Measurements from ENCODE around the gene LIMCH1. TPM values are rescaled to one million over a fixed set of nuclear protein-coding genes. Genes with fewer than 3 reads are reported as not detected.
"Not testable (repeated sequence)": the region's sequence is repeated elsewhere in the genome, so short reads cannot be mapped to it uniquely, and the experiment has no call there.

Gene LIMCH1
- total RNA-seq, 1 donor from 2014 or later = 9.8 TPM

DNA sequence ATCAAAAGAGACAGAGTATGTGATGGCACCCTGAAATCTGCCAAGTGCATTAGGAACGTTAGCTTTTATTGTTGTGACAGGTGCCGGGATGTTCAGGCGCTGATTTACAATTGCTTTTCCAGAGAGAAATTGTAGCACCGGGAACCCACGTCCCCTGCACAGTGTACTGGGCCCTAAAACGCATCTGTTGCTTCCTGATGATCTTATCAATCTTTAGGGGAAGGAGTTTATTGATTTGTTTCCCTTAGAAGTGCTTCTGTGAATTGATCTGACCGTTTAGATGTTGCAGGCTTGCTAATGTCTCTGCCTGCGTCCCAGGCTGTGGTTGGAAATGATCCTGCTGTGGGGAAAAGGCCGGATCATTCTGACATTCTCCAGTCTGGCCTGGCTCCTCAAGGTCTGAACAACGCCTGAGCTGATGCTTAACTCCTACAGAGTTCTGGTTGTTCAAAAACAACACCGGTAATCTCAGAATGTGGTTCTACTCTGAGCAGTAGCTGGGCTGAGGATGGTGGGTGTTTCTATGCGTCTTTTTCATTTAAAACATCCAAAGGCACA is 193.7 kb downstream of the LIMCH1 start:
- Histone ChIP-seq H3K9me3 (ENCODE audit: low read depth) (no peaks in the 10 kb centered on the region), H2AFZ (replicated peaks) (peak overlapping the region; percentile 47), H3K4me3 (no peak overlapping the region), H3F3A (ENCODE audit: low read depth) (no peaks in the 10 kb centered on the region), H3K4me1 (no peaks in the 10 kb centered on the region), H3K27me3 (peaks cover 94% of the 10 kb centered on the region), H3K4me2 (no peak overlapping the region), H3K36me3 (no peaks in the 10 kb centered on the region), H3K79me2 (ENCODE audit: low read depth) (no peaks in the 10 kb centered on the region), H4K20me1 (ENCODE audit: low read depth) (no peaks in the 10 kb centered on the region), H3K27ac (no peak overlapping the region), H3K9ac (no peak overlapping the region)
- Mint-ChIP-seq H3K4me3 (no peak overlapping the region), H3K36me3 (no peaks in the 10 kb centered on the region), H3K9me3 (no peaks in the 10 kb centered on the region), H3K4me1 (no peaks in the 10 kb centered on the region), H3K27ac (no peak overlapping the region), H3K27me3 (ENCODE audit: insufficient read depth, low read depth) (peaks cover 19% of the 10 kb centered on the region)
- DNase-seq (ENCODE audit: low spot score) = no peak
- TF ChIP-seq EZH2 (IDR thresholded peaks at IDR 0.05) (no peak), EZH2phosphoT487 (IDR thresholded peaks at IDR 0.05) (no peak)
- TF ChIP-seq, protein P1, sequence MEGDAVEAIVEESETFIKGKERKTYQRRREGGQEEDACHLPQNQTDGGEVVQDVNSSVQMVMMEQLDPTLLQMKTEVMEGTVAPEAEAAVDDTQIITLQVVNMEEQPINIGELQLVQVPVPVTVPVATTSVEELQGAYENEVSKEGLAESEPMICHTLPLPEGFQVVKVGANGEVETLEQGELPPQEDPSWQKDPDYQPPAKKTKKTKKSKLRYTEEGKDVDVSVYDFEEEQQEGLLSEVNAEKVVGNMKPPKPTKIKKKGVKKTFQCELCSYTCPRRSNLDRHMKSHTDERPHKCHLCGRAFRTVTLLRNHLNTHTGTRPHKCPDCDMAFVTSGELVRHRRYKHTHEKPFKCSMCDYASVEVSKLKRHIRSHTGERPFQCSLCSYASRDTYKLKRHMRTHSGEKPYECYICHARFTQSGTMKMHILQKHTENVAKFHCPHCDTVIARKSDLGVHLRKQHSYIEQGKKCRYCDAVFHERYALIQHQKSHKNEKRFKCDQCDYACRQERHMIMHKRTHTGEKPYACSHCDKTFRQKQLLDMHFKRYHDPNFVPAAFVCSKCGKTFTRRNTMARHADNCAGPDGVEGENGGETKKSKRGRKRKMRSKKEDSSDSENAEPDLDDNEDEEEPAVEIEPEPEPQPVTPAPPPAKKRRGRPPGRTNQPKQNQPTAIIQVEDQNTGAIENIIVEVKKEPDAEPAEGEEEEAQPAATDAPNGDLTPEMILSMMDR (IDR thresholded peaks at IDR 0.05) = no peak

- H3K4me1 Mint-ChIP-seq = no peaks in the 10 kb centered on the region
Observed at GRCh38 chr4:41734371-41734770, 196.4 kb downstream of the LIMCH1 start.

DNA sequence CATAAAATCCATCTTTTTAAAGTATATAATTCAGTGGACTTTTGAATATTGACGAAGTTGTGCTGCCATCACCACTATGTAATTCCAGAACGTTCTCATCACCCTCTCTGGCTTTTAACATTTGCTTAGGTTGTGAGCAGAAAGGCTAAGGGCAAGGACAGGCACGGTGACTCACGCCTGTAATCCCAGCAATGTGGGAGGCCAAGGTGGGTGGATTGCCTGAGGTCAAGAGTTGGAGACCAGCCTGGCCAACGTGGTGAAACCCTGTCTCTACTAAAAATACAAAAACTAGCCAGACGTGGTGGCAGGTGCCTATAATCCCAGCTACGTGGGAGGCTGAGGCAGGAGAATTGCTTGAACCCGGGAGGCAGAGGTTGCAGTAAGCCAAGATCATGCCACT is 199.5 kb downstream of the LIMCH1 start:
- not testable (repeated sequence) for H3K4me2 ChIP-seq; H3K27ac ChIP-seq; H3F3A ChIP-seq (ENCODE audit: low read depth); H3K4me3 ChIP-seq; DNase-seq (ENCODE audit: low spot score); H3K4me1 ChIP-seq; H3K9me3 Mint-ChIP-seq; H4K20me1 ChIP-seq (ENCODE audit: low read depth); H3K36me3 Mint-ChIP-seq; H3K4me3 Mint-ChIP-seq; H3K36me3 ChIP-seq; H3K27ac Mint-ChIP-seq; H3K79me2 ChIP-seq (ENCODE audit: low read depth); H3K9ac ChIP-seq; H3K4me1 Mint-ChIP-seq; H2AFZ ChIP-seq (replicated peaks); H3K9me3 ChIP-seq (ENCODE audit: low read depth)
- peaks cover 92% of the 10 kb centered on the region for H3K27me3 ChIP-seq
- H3K27me3 Mint-ChIP-seq (ENCODE audit: insufficient read depth, low read depth) = peaks cover 26% of the 10 kb centered on the region

More at GRCh38 chr4:41734371-41734770, 196.4 kb downstream of the LIMCH1 start:
- H3K9me3 Mint-ChIP-seq = no peaks in the 10 kb centered on the region
- no peaks in the 10 kb centered on the region for H4K20me1 ChIP-seq (ENCODE audit: low read depth)
- H3K4me3 ChIP-seq = no peak overlapping the region
- no peaks in the 10 kb centered on the region for H3K36me3 ChIP-seq
- H3K4me3 Mint-ChIP-seq = no peak overlapping the region
- no peak overlapping the region for H3K27ac ChIP-seq
- DNase-seq (ENCODE audit: low spot score) = no peak
- H3K36me3 Mint-ChIP-seq = no peaks in the 10 kb centered on the region
- TF ChIP-seq EZH2 (IDR thresholded peaks at IDR 0.05) (no peak), EZH2phosphoT487 (IDR thresholded peaks at IDR 0.05) (no peak)
- TF ChIP-seq, protein P1 (IDR thresholded peaks at IDR 0.05) = no peak
- H3F3A ChIP-seq (ENCODE audit: low read depth) = no peaks in the 10 kb centered on the region
- no peak overlapping the region for H2AFZ ChIP-seq (replicated peaks)
- H3K27me3 Mint-ChIP-seq (ENCODE audit: insufficient read depth, low read depth) = peaks cover 19% of the 10 kb centered on the region
- H3K4me2 ChIP-seq = no peak overlapping the region
- no peaks in the 10 kb centered on the region for H3K9me3 ChIP-seq (ENCODE audit: low read depth)
- H3K27me3 ChIP-seq = peaks cover 92% of the 10 kb centered on the region
- H3K27ac Mint-ChIP-seq = no peak overlapping the region
- H3K79me2 ChIP-seq (ENCODE audit: low read depth) = no peaks in the 10 kb centered on the region
- H3K4me1 ChIP-seq = no peaks in the 10 kb centered on the region
- no peak overlapping the region for H3K9ac ChIP-seq

DNA sequence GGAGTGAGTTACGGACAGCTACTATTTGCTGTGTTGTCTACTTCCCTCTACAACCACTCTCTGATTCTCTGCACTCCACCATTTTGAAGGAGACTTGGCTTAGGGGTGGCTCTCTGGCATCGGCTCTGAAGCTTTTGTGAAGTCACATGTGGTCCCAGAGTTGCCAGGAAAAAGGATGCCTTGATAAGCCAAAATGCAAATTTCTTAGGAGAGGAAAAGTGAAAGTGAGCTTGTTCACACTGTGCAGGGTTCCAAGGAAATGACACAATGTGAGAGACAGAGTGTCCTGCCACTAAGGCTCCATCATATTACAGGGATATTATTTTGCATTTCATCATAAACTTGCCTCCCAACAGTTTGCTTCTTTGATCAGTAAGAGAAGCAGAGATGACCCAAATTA is 203.4 kb downstream of the LIMCH1 start:
- H3K4me1 Mint-ChIP-seq = peaks cover 4% of the 10 kb centered on the region
- H3K4me3 Mint-ChIP-seq = no peak overlapping the region
- H3K27me3 ChIP-seq = peaks cover 97% of the 10 kb centered on the region
- H2AFZ ChIP-seq (replicated peaks) = no peak overlapping the region
- DNase-seq (ENCODE audit: low spot score) = no peak
- H3K27me3 Mint-ChIP-seq (ENCODE audit: insufficient read depth, low read depth) = peaks cover 57% of the 10 kb centered on the region
- H4K20me1 ChIP-seq (ENCODE audit: low read depth) = peaks cover 5% of the 10 kb centered on the region
- peaks cover 6% of the 10 kb centered on the region for H3K9me3 ChIP-seq (ENCODE audit: low read depth)
- no peaks in the 10 kb centered on the region for H3K79me2 ChIP-seq (ENCODE audit: low read depth)
- no peak overlapping the region for H3K4me2 ChIP-seq
- H3K27ac ChIP-seq = no peak overlapping the region
- H3K4me3 ChIP-seq = no peak overlapping the region
- H3K9ac ChIP-seq = no peak overlapping the region
- no peaks in the 10 kb centered on the region for H3K4me1 ChIP-seq
- TF ChIP-seq EZH2 (IDR thresholded peaks at IDR 0.05) (no peak), EZH2phosphoT487 (IDR thresholded peaks at IDR 0.05) (no peak)
- TF ChIP-seq, protein P1 (IDR thresholded peaks at IDR 0.05) = no peak
- no peaks in the 10 kb centered on the region for H3K36me3 Mint-ChIP-seq
- H3F3A ChIP-seq (ENCODE audit: low read depth) = peaks cover 5% of the 10 kb centered on the region
- peaks cover 13% of the 10 kb centered on the region for H3K9me3 Mint-ChIP-seq
- H3K36me3 ChIP-seq = no peaks in the 10 kb centered on the region
- no peak overlapping the region for H3K27ac Mint-ChIP-seq
